Dermis microvascular lymphatic vessel endothelial cell (primary cell): Measurements from ENCODE around the gene TFAP2B. TPM values are rescaled to one million over a fixed set of nuclear protein-coding genes. Genes with fewer than 3 reads are reported as not detected.

Experiments used
- total RNA-seq: library from RNA; depleted of rRNA; stranded (reverse); fragments of >200 nt; gene quantifications from 2 replicates; pipeline ENCODE4 v1.2.1, GENCODE V29; 2014

TFAP2B gene
- total RNA-seq, 1 donor from 2014 or later: not detected

Other genes with a start within 250 kb of the TFAP2B start
- gene TFAP2D, start 105.3 kb upstream of the TFAP2B start, total RNA-seq: not detected in 2 replicates